ENCODE measurements around the gene GNG11.

DNA sequence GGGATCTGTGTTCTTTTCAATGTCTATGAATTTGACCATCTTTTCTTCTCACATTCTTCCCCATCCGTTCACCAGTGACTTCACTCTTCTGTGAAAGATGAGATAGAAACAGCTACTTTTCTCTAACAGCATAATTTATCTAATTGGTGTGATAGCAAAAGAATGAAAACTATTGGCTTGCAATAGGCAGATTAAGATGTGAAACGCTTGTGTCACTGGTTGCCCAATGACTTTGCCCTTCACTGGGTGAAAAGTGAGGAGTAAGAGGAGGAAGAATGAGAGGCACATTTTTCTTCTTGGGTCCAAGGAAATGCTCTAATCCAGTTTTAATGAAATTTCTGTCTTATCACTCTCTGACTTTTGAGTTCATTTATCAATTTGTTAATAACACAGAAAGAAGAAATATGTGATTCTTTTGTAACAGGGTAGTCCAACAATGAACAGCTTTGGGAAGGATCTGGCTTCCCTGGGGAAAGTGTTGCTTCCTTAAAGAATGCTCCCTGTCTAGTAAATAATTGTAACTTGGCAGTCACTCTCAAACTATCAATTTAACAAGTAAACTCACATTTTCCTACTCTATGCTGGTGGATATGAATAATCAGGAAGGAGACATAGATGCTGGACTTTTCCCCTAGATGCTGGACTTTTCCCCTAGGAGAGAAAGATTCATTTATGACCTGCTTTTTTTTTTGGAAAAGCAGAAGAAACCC is 47.5 kb downstream of the GNG11 start:
- TF ChIP-seq, protein P1, sequence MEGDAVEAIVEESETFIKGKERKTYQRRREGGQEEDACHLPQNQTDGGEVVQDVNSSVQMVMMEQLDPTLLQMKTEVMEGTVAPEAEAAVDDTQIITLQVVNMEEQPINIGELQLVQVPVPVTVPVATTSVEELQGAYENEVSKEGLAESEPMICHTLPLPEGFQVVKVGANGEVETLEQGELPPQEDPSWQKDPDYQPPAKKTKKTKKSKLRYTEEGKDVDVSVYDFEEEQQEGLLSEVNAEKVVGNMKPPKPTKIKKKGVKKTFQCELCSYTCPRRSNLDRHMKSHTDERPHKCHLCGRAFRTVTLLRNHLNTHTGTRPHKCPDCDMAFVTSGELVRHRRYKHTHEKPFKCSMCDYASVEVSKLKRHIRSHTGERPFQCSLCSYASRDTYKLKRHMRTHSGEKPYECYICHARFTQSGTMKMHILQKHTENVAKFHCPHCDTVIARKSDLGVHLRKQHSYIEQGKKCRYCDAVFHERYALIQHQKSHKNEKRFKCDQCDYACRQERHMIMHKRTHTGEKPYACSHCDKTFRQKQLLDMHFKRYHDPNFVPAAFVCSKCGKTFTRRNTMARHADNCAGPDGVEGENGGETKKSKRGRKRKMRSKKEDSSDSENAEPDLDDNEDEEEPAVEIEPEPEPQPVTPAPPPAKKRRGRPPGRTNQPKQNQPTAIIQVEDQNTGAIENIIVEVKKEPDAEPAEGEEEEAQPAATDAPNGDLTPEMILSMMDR (IDR thresholded peaks at IDR 0.05), result no peak
- TF ChIP-seq EP300 (IDR thresholded peaks at IDR 0.05) (no peak), POLR2A (IDR thresholded peaks at IDR 0.05) (no peak)
